IMR-90 (cell line): ENCODE data around the gene PLA2G4B. TPM values are rescaled to one million over a fixed set of nuclear protein-coding genes. Genes with fewer than 3 reads are reported as not detected.

ENCODE experiments used
- ATAC-seq: fragments of 200-7000 bp; cut with Tn5 transposase; 2 replicates; pipeline ENCODE4 v1.9.1; 2020; ENCODE audit warnings: low read depth, mild to moderate bottlenecking, moderate library complexity
- BruUV-seq: library from RNA; stranded (reverse); fragments of 400-500 nt; replicated peaks from 2 replicates; lab custom pipeline; 2021; lab: Mats Ljungman, UMichigan
- CTCF ChIA-PET: fragments of 300-600 bp; formaldehyde crosslinking; extraction: SDS; loops from one replicate; lab custom pipeline; 2021; ENCODE audit warnings: antibody characterized with exemption; lab: Yijun Ruan, JAX
- POLR2A ChIA-PET: fragments of 300-600 bp; sonication (Branson Sonifier 250); formaldehyde crosslinking; loops from one replicate; lab custom pipeline; 2022; ENCODE audit warnings: antibody characterized with exemption; ENCODE audit not compliant: unreplicated experiment; lab: Charles Lee
- DNase-seq: peaks from one replicate; pipeline ENCODE4 v3.0.0; 2013
- H2AFZ ChIP-seq: replicated peaks from 2 replicates; pipeline ENCODE3; 2013; ENCODE audit warnings: low read length, mild to moderate bottlenecking; ENCODE audit not compliant: poor library complexity
- H2AK5ac ChIP-seq: 2 replicates; pipeline ENCODE4 v1.6.1; 2013; ENCODE audit warnings: low read depth, low read length, inconsistent platforms
- H2AK9ac ChIP-seq: replicated peaks from 2 replicates; pipeline ENCODE3; 2013; ENCODE audit warnings: mild to moderate bottlenecking, low read depth, low read length, moderate library complexity; ENCODE audit not compliant: poor library complexity
- H2BK120ac ChIP-seq: 2 replicates; pipeline ENCODE4 v1.6.1; 2013; ENCODE audit warnings: low read depth, low read length, inconsistent platforms
- H2BK15ac ChIP-seq: 3 replicates; pipeline ENCODE4 v1.6.1; 2013; ENCODE audit warnings: low read depth, low read length, inconsistent platforms
- H2BK20ac ChIP-seq: 2 replicates; pipeline ENCODE4 v1.6.1; 2013; ENCODE audit warnings: low read depth, mild to moderate bottlenecking, inconsistent platforms, low read length, moderate library complexity
- H2BK5ac ChIP-seq: 2 replicates; pipeline ENCODE4 v1.6.1; 2013; ENCODE audit warnings: mild to moderate bottlenecking, low read depth, low read length, inconsistent platforms; ENCODE audit not compliant: poor library complexity, severe bottlenecking
- H3K14ac ChIP-seq: replicated peaks from 2 replicates; pipeline ENCODE4 v1.6.1; 2013; ENCODE audit warnings: low read depth, low read length, inconsistent platforms
- H3K18ac ChIP-seq: 2 replicates; pipeline ENCODE4 v1.6.1; 2013; ENCODE audit warnings: low read depth, low read length, control low read depth
- H3K23ac ChIP-seq: 2 replicates; pipeline ENCODE4 v1.6.1; 2013; ENCODE audit warnings: low read depth, low read length, inconsistent platforms
- H3K27ac ChIP-seq: 2 replicates; pipeline ENCODE4 v1.5.1; 2013; ENCODE audit warnings: mild to moderate bottlenecking, control low read depth, low read length; ENCODE audit not compliant: insufficient read depth
- H3K27me3 ChIP-seq: 2 replicates; pipeline ENCODE4 v1.6.1; 2013; ENCODE audit warnings: low read length; ENCODE audit not compliant: control insufficient read depth, insufficient read depth
- H3K36me3 ChIP-seq: 2 replicates; pipeline ENCODE4 v1.6.1; 2013; ENCODE audit warnings: low read length, mixed read lengths; ENCODE audit not compliant: control insufficient read depth, insufficient read depth
- H3K4ac ChIP-seq: 2 replicates; pipeline ENCODE4 v1.6.1; 2013; ENCODE audit warnings: low read depth, low read length, inconsistent platforms
- H3K4me1 ChIP-seq: 2 replicates; pipeline ENCODE4 v1.6.1; 2013; ENCODE audit warnings: low read length, mixed read lengths; ENCODE audit not compliant: control insufficient read depth, insufficient read depth
- H3K4me2 ChIP-seq: 2 replicates; pipeline ENCODE4 v1.6.1; 2013; ENCODE audit warnings: low read depth, mild to moderate bottlenecking, control low read depth, low read length, moderate library complexity
- H3K4me3 ChIP-seq: 2 replicates; pipeline ENCODE4 v1.5.1; 2013; ENCODE audit warnings: low read depth, mild to moderate bottlenecking, control low read depth, low read length, moderate library complexity; ENCODE audit not compliant: insufficient read depth
- H3K56ac ChIP-seq: 2 replicates; pipeline ENCODE4 v1.6.1; 2013; ENCODE audit warnings: low read length, inconsistent platforms; ENCODE audit not compliant: insufficient read depth; ENCODE audit errors: extremely low read depth
- H3K79me1 ChIP-seq, 2 experiments: 2 replicates each; pipeline ENCODE4 v1.6.1; 2013; ENCODE audit warnings: low read length in 2 of 2, inconsistent platforms in 1 of 2, low read depth in 1 of 2
- H3K9ac ChIP-seq: 2 replicates; pipeline ENCODE4 v1.6.1; 2013; ENCODE audit warnings: low read depth, low read length, control low read depth
- H3K9me1 ChIP-seq: 2 replicates; pipeline ENCODE4 v1.6.1; 2013; ENCODE audit warnings: low read length, inconsistent platforms; ENCODE audit not compliant: insufficient read depth
- H3K9me3 ChIP-seq: 2 replicates; pipeline ENCODE4 v1.6.1; 2013; ENCODE audit warnings: low read length; ENCODE audit not compliant: control insufficient read depth, insufficient read depth
- H4K20me1 ChIP-seq: 2 replicates; pipeline ENCODE4 v1.6.1; 2013; ENCODE audit warnings: low read length, inconsistent platforms; ENCODE audit not compliant: insufficient read depth
- H4K5ac ChIP-seq: 2 replicates; pipeline ENCODE4 v1.6.1; 2013; ENCODE audit warnings: mild to moderate bottlenecking, low read depth, low read length, control low read depth
- H4K8ac ChIP-seq, 2 experiments: 2 replicates each; pipeline ENCODE4 v1.6.1; 2013; ENCODE audit warnings: low read depth in 2 of 2, low read length in 2 of 2, control low read depth in 1 of 2, inconsistent platforms in 1 of 2
- H4K91ac ChIP-seq: 2 replicates; pipeline ENCODE4 v1.6.1; 2013; ENCODE audit warnings: low read depth, low read length, inconsistent platforms; ENCODE audit not compliant: insufficient read depth
- BHLHE40 ChIP-seq: fragments of 150-350 bp; IDR thresholded peaks from 2 replicates; pipeline ENCODE4 v1.6.1; 2016; ENCODE audit warnings: mild to moderate bottlenecking, low read depth, low read length
- CEBPB ChIP-seq: IDR thresholded peaks from 2 replicates; pipeline ENCODE4 v1.6.1; 2012; ENCODE audit warnings: low read depth, low read length, improper control_type of control experiment
- CHD1 ChIP-seq: IDR thresholded peaks from 2 replicates; pipeline ENCODE4 v1.6.1; 2012; ENCODE audit warnings: low read depth, low read length, improper control_type of control experiment
- ELK1 ChIP-seq: fragments of 150-350 bp; IDR thresholded peaks from 2 replicates; pipeline ENCODE4 v1.6.1; 2016; ENCODE audit warnings: low read depth, mild to moderate bottlenecking, low read length, moderate library complexity, borderline replicate concordance
- FOS ChIP-seq: fragments of 150-350 bp; IDR thresholded peaks from 2 replicates; pipeline ENCODE4 v1.6.1; 2016; ENCODE audit warnings: low read depth, low read length
- MAFK ChIP-seq: IDR thresholded peaks from 2 replicates; pipeline ENCODE4 v1.6.1; 2012; ENCODE audit warnings: low read depth, low read length, improper control_type of control experiment
- MAZ ChIP-seq: IDR thresholded peaks from 2 replicates; pipeline ENCODE4 v1.6.1; 2012; ENCODE audit warnings: low read depth, mild to moderate bottlenecking, low read length, improper control_type of control experiment, moderate library complexity, borderline replicate concordance
- MXI1 ChIP-seq: IDR thresholded peaks from 2 replicates; pipeline ENCODE4 v1.6.1; 2012; ENCODE audit warnings: low read depth, mild to moderate bottlenecking, low read length, moderate library complexity, borderline replicate concordance
- NFE2L2 ChIP-seq: fragments of 150-350 bp; IDR thresholded peaks from 2 replicates; pipeline ENCODE4 v1.6.1; 2016; ENCODE audit warnings: low read depth, mild to moderate bottlenecking, low read length
- POLR2A ChIP-seq: IDR thresholded peaks from 2 replicates; pipeline ENCODE4 v1.6.1; 2012; ENCODE audit warnings: mild to moderate bottlenecking, low read depth, low read length
- RAD21 ChIP-seq: IDR thresholded peaks from 2 replicates; pipeline ENCODE4 v1.6.1; 2012; ENCODE audit warnings: low read length, improper control_type of control experiment
- RCOR1 ChIP-seq: IDR thresholded peaks from 2 replicates; pipeline ENCODE4 v1.6.1; 2012; ENCODE audit warnings: mild to moderate bottlenecking, low read length, improper control_type of control experiment; ENCODE audit not compliant: insufficient replicate concordance
- RFX5 ChIP-seq: IDR thresholded peaks from 2 replicates; pipeline ENCODE4 v1.8.0; 2012; ENCODE audit warnings: low read depth, mild to moderate bottlenecking, low read length, moderate library complexity
- SMC3 ChIP-seq: fragments of 150-350 bp; IDR thresholded peaks from 2 replicates; pipeline ENCODE4 v1.6.1; 2016; ENCODE audit warnings: low read depth, mild to moderate bottlenecking, antibody characterized with exemption, low read length, moderate library complexity
- USF2 ChIP-seq: fragments of 150-350 bp; IDR thresholded peaks from 2 replicates; pipeline ENCODE4 v1.6.1; 2017; ENCODE audit warnings: mild to moderate bottlenecking, antibody characterized with exemption, low read length, low read depth
- WGBS, 2 experiments: methylation state at CpG; one replicate each; pipeline versions ENCODE4 v1.1.5 to v1.1.7; 2013; ENCODE audit warnings: missing lambda C conversion rate in 2 of 2; ENCODE audit not compliant: insufficient read length in 1 of 2; ENCODE audit errors: extremely low coverage in 2 of 2; 5-methylcytosine and 5-hydroxymethylcytosine counted together
- dilution Hi-C: fragments of 300-500 bp; cut with HindIII; formaldehyde crosslinking; loops from one replicate; pipeline ENCODE4 v1.14.3; 2018; ENCODE audit warnings: low sequenced_read_pairs; ENCODE audit not compliant: unreplicated experiment
- in situ Hi-C: fragments of 300-500 bp; cut with MboI; formaldehyde crosslinking; loops from 3 replicates; pipeline ENCODE4 v1.14.3; 2019; ENCODE audit warnings: low sequenced_read_pairs, inconsistent platforms, mixed read lengths
- intact Hi-C: fragments of 100-400 bp; cut with micrococcal nuclease; formaldehyde crosslinking; loops from 2 replicates; pipeline ENCODE4 v1.10.0; 2022
- polyA plus RNA-seq, 3 experiments: library from polyadenylated mRNA; depleted of rRNA; stranded (reverse); fragments of >200 nt; gene quantifications; 2 replicates each; pipeline ENCODE4 v1.2.3, GENCODE V29; 2012; ENCODE audit warnings: low replicate concordance in 1 of 3
- total RNA-seq: library from RNA; depleted of rRNA; stranded (reverse); fragments of >200 nt; gene quantifications from 2 replicates; pipeline ENCODE4 v1.2.3, GENCODE V29; 2012
- TF ChIP-seq, protein P1 (sequence below): conservative IDR thresholded peaks from 2 replicates; pipeline ENCODE4 v1.5.1; 2012; ENCODE audit warnings: mild to moderate bottlenecking, low read depth, low read length, improper control_type of control experiment

PLA2G4B gene
- total and polyA plus RNA-seq, 2 of the 4 experiments (the other 2 are of a cell fraction) = 0.18 to 3.1 TPM

- Histone ChIP-seq H3K4me1 (no peaks in the 10 kb centered on the region), H2BK15ac (no peak overlapping the region), H2BK5ac (no peak overlapping the region), H4K5ac (no peak overlapping the region), H3K9ac (no peak overlapping the region), H3K56ac (no peak overlapping the region), H2BK20ac (no peak overlapping the region), H2AFZ (peak overlapping the region; percentile 8), H2AK5ac (no peak overlapping the region), H4K8ac (no peak overlapping the region), H3K9me1 (no peaks in the 10 kb centered on the region), H3K27ac (no peak overlapping the region), H3K27me3 (peaks cover 18% of the 10 kb centered on the region), H3K18ac (no peak overlapping the region), H3K79me1 (no peaks in the 10 kb centered on the region), H3K4me3 (no peak overlapping the region), H3K4ac (no peak overlapping the region), H3K36me3 (no peaks in the 10 kb centered on the region), H3K23ac (no peak overlapping the region), H2BK120ac (no peak overlapping the region), H3K14ac (no peak overlapping the region), H2AK9ac (no peak overlapping the region), H4K20me1 (no peaks in the 10 kb centered on the region), H3K4me2 (no peak overlapping the region), H3K9me3 (no peaks in the 10 kb centered on the region), H4K91ac (no peak overlapping the region)
- ATAC-seq (no peak), DNase-seq (no peak)
- intact Hi-C loops = no loop called here
- POLR2A ChIA-PET = no interaction called here
- CTCF ChIA-PET = no interaction called here
- dilution Hi-C loops = no loop called here
- no TSS peak for BruUV-seq
- 90% methylated on average over 9 of the region's 18 CpGs; no CpG with 5 or more reads in 1 of the 2 experiments for WGBS, 2 experiments
- in situ Hi-C loops = no loop called here
- no peak for TF ChIP-seq RFX5
- no peak for TF ChIP-seq CHD1
- no peak for TF ChIP-seq SMC3
- no peak for TF ChIP-seq FOS
- TF ChIP-seq RCOR1 = no peak
- TF ChIP-seq, protein P1, sequence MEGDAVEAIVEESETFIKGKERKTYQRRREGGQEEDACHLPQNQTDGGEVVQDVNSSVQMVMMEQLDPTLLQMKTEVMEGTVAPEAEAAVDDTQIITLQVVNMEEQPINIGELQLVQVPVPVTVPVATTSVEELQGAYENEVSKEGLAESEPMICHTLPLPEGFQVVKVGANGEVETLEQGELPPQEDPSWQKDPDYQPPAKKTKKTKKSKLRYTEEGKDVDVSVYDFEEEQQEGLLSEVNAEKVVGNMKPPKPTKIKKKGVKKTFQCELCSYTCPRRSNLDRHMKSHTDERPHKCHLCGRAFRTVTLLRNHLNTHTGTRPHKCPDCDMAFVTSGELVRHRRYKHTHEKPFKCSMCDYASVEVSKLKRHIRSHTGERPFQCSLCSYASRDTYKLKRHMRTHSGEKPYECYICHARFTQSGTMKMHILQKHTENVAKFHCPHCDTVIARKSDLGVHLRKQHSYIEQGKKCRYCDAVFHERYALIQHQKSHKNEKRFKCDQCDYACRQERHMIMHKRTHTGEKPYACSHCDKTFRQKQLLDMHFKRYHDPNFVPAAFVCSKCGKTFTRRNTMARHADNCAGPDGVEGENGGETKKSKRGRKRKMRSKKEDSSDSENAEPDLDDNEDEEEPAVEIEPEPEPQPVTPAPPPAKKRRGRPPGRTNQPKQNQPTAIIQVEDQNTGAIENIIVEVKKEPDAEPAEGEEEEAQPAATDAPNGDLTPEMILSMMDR = no peak
- no peak for TF ChIP-seq BHLHE40
- no peak for TF ChIP-seq NFE2L2
- no peak for TF ChIP-seq USF2
- TF ChIP-seq CEBPB = no peak
- no peak for TF ChIP-seq RAD21
- no peak for TF ChIP-seq ELK1
- TF ChIP-seq POLR2A = no peak
- TF ChIP-seq MAZ = no peak
- no peak for TF ChIP-seq MAFK
- no peak for TF ChIP-seq MXI1
Measured at GRCh38 chr15:41865490-41866055, 26.9 kb downstream of the PLA2G4B start.
